T-cell (primary cell): ENCODE data around the gene TXNDC17. TPM values are rescaled to one million over a fixed set of nuclear protein-coding genes. Genes with fewer than 3 reads are reported as not detected.

Experiments used
- ATAC-seq, 4 experiments: fragments of 200-7000 bp in 3 of 4; fragments of 150-1000 bp in 1 of 4; cut with Tn5 transposase; replicated peaks in 1 of 4; 1 replicate in 3 of 4; 2 replicates in 1 of 4; pipeline ENCODE4 v1.10.0; 2021; ENCODE audit warnings: moderate library complexity in 3 of 4, mild to moderate bottlenecking in 2 of 4, moderate number of reproducible peaks in 1 of 4
- CTCF ChIA-PET, 2 donors: fragments of 300-600 bp; sonication (Branson Sonifier 250); formaldehyde crosslinking; loops; one replicate each; lab custom pipeline; 2022; ENCODE audit warnings: antibody characterized with exemption in 2 of 2; lab: Charles Lee
- POLR2A ChIA-PET, 2 donors: fragments of 300-600 bp; sonication (Branson Sonifier 250); formaldehyde crosslinking; loops; one replicate each; lab custom pipeline; 2022; ENCODE audit warnings: antibody characterized with exemption in 2 of 2; lab: Charles Lee
- DNase-seq, 35 experiments: peaks; one replicate each; pipeline versions ENCODE4 v3.0.0 to v3.0.0-alpha.2; 2013 to 2023
- H3K27ac ChIP-seq: one replicate; pipeline ENCODE4 v1.5.1; 2013; ENCODE audit warnings: low read length
- H3K27me3 ChIP-seq, 2 experiments: replicated peaks in 1 of 2; 1 replicate in 1 of 2; 2 replicates in 1 of 2; pipeline versions ENCODE4 v1.6.1 to v1.7.0; 2013; ENCODE audit warnings: low read length in 1 of 2, mixed read lengths in 1 of 2; ENCODE audit not compliant: control insufficient read depth in 2 of 2, insufficient read depth in 2 of 2; ENCODE audit errors: extremely low read depth in 1 of 2
- H3K36me3 ChIP-seq, 2 donors: 1 replicate in 1 of 2; 2 replicates in 1 of 2; pipeline versions ENCODE4 v1.6.1 to v1.7.0; 2013; ENCODE audit warnings: low read length in 1 of 2; ENCODE audit not compliant: control insufficient read depth in 2 of 2, insufficient read depth in 1 of 2; ENCODE audit errors: extremely low read depth in 1 of 2
- H3K4me1 ChIP-seq, 2 experiments: 1 replicate in 1 of 2; 2 replicates in 1 of 2; pipeline versions ENCODE4 v1.6.1 to v1.7.0; 2013; ENCODE audit warnings: low read length in 2 of 2, mixed read lengths in 1 of 2; ENCODE audit not compliant: insufficient read depth in 2 of 2, control insufficient read depth in 1 of 2; ENCODE audit errors: extremely low read depth in 1 of 2
- H3K4me3 ChIP-seq, 2 donors: 1 replicate in 1 of 2; 2 replicates in 1 of 2; pipeline versions ENCODE4 v1.5.1 to v1.7.0; 2013; ENCODE audit warnings: mild to moderate bottlenecking in 2 of 2, low read length in 1 of 2, moderate library complexity in 1 of 2; ENCODE audit not compliant: control insufficient read depth in 1 of 2; ENCODE audit errors: extremely low read depth in 1 of 2
- H3K9me3 ChIP-seq: 2 replicates; pipeline ENCODE4 v1.7.0; 2013
- H3K27ac Mint-ChIP-seq, 2 donors: one replicate each; pipeline ENCODE4 v1.8.0; 2020 to 2021; ENCODE audit warnings: mild to moderate bottlenecking in 2 of 2, mixed read lengths in 2 of 2
- H3K27me3 Mint-ChIP-seq, 2 donors: one replicate each; pipeline ENCODE4 v1.8.0; 2021 to 2022; ENCODE audit warnings: mixed read lengths in 2 of 2
- H3K36me3 Mint-ChIP-seq: one replicate; pipeline ENCODE4 v1.8.0; 2021; ENCODE audit warnings: mixed read lengths
- H3K4me1 Mint-ChIP-seq, 3 donors: one replicate each; pipeline ENCODE4 v1.8.0; 2020 to 2022; ENCODE audit warnings: mixed read lengths in 3 of 3, mild to moderate bottlenecking in 1 of 3
- H3K4me3 Mint-ChIP-seq, 3 donors: one replicate each; pipeline ENCODE4 v1.8.0; 2020 to 2022; ENCODE audit warnings: mild to moderate bottlenecking in 3 of 3, mixed read lengths in 3 of 3, moderate library complexity in 3 of 3
- H3K9me3 Mint-ChIP-seq, 3 donors: one replicate each; pipeline ENCODE4 v1.8.0; 2020 to 2022; ENCODE audit warnings: mixed read lengths in 3 of 3
- WGBS: methylation state at CpG from one replicate; pipeline ENCODE4 v1.1.5; 2013; ENCODE audit warnings: missing lambda C conversion rate; ENCODE audit not compliant: insufficient coverage; 5-methylcytosine and 5-hydroxymethylcytosine counted together
- total RNA-seq, 35 experiments: library from RNA in 6 of 35; stranded (reverse) in 6 of 35; fragments of 120-200 nt in 1 of 35; gene quantifications; one replicate each; pipeline versions ENCODE4 v1.2.1 to v1.2.4 and lab custom pipeline; 2013 to 2026

TXNDC17 gene
- total RNA-seq, 5 donors from 2014 or later (not counting 1 experiment from before 2014, with no cell fraction given): 14.6 to 21.3 (median 17.9) TPM

DNA sequence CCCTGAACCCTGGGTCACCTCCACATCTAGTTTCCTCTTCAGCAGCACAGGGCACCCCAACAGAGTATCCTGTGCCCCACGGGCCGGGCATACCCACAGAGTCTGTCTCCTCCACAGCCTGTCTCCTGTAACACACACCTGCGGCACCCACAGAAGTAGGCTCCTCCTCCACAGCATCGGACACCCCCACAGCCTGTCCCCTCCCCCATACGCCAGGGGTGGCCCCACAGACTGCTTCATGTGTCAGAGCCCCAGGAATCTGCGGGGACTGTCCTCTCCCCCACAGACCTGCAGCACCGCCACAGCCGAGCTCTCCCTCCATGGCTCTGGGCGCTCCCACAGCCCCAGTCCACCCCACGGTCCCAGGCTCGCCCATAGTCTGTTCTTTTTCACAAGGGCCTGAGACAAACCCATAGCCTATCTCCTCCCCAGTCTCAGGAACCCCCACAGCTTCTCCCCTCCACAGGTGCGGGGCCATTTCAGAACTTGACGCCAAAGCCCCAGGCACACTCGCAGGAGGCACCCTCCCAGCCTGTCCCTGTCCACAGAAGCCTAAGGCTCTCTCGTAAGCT is 1.8 kb upstream of the TXNDC17 start:
- CTCF ChIA-PET: no interaction called here
- H3K27me3 Mint-ChIP-seq: no peaks in the 10 kb centered on the region
- Histone ChIP-seq H3K27me3 (no peaks in the 10 kb centered on the region), H3K9me3 (no peaks in the 10 kb centered on the region), H3K36me3 (peaks cover 6 to 17% of the 10 kb centered on the region in 2 donors), H3K4me1 (peaks cover 12 to 37% of the 10 kb centered on the region in 2 experiments), H3K4me3 (peak overlapping the region; percentile 89 to 98), H3K27ac (no peak overlapping the region)
- H3K4me1 Mint-ChIP-seq: peaks cover 45 to 56% (median 49%) of the 10 kb centered on the region in 3 donors
- POLR2A ChIA-PET: no interaction called here
- H3K27ac Mint-ChIP-seq: peak overlapping the region in 1 of 2 donors; percentile 31
- ATAC-seq (no peak), DNase-seq (no peak)
- H3K4me3 Mint-ChIP-seq: peak overlapping the region; percentile 92 to 95 (median 95)
- WGBS: 59% methylated on average over 14 of the region's 15 CpGs
- no peaks in the 10 kb centered on the region for H3K9me3 Mint-ChIP-seq
- H3K36me3 Mint-ChIP-seq: peaks cover 5% of the 10 kb centered on the region

GRCh38 chr17:6639586-6640535 is 999 bp upstream of the TXNDC17 start:
- ATAC-seq (peak; percentile 12 to 28 (median 22)), DNase-seq (peak in 7 of 35 experiments; percentile 18 to 53 (median 22))
- ChIA-PET POLR2A (interaction anchor here in 1 of 2 donors (2.7 kb wide), 1 partner anchor 11 kb away, joined by 31 read pairs; the partner anchor contains the start of genes C17orf100 and MED31), CTCF (interaction anchor here (0.6 to 1.0 kb wide), 3 partner anchors 11 to 63 kb away, joined by 3 to 4 read pairs (median 3); partner anchors contain the start of gene MED31 (in 1 of the 2))
- Histone ChIP-seq H3K36me3 (peaks cover 6 to 15% of the 10 kb centered on the region in 2 donors), H3K4me1 (peaks cover 12 to 37% of the 10 kb centered on the region in 2 experiments), H3K27me3 (no peaks in the 10 kb centered on the region), H3K4me3 (peak overlapping the region; percentile 89 to 98), H3K9me3 (no peaks in the 10 kb centered on the region), H3K27ac (peak overlapping the region; percentile 80)
- Mint-ChIP-seq H3K27ac (peak overlapping the region in 1 of 2 donors; percentile 96), H3K36me3 (peaks cover 6% of the 10 kb centered on the region), H3K9me3 (no peaks in the 10 kb centered on the region), H3K4me1 (peaks cover 47 to 62% (median 56%) of the 10 kb centered on the region in 3 donors), H3K27me3 (no peaks in the 10 kb centered on the region), H3K4me3 (peak overlapping the region; percentile 92 to 95 (median 95))
- under 1% methylated on average over 63 of the region's 67 CpGs for WGBS

DNA sequence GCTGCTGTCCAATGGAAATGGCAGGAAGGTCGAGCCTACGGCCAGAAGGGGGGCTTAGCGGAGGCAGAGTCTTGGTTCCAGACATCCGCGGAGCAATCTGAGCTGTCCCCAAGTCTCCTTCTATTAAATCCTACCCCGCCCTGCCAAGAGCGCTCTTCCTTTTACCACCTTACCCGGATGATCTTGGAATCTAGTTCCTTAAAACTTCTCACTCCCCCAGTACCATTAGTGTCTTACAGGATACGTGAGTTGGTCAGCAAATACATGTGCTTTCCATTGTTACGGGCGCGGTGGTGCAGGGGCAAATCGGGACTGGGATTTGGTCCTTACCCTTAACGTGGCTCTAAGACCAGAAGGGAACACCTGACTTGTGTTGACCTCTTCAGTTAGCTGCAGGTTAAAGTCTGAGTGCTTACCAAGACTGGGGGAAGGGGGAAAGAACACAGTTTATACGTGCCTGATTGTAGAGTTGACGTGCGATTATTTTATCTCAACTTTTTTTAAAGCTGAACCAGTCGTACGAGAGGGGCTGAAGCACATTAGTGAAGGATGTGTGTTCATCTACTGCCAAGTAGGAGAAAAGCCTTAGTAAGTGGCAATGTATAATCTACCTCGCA is 495 bp downstream of the TXNDC17 start:
- ChIA-PET POLR2A (interaction anchor here in 1 of 2 donors (0.9 to 2.7 kb wide), 2 partner anchors 10 to 13 kb away, joined by 4 to 31 read pairs; partner anchors contain the start of genes C17orf100 and MED31), CTCF (interaction anchor here in 1 of 2 donors (1.2 to 2.4 kb wide), 2 partner anchors 9 to 363 kb away, joined by 5 to 10 read pairs; partner anchors contain the start of genes C17orf100 and MED31)
- peak overlapping the region; percentile 96 to 97 for H3K27ac Mint-ChIP-seq
- no peaks in the 10 kb centered on the region for H3K9me3 ChIP-seq
- peaks cover 56 to 73% (median 62%) of the 10 kb centered on the region in 3 donors for H3K4me1 Mint-ChIP-seq
- H3K27me3 Mint-ChIP-seq: no peaks in the 10 kb centered on the region
- peaks cover 12 to 37% of the 10 kb centered on the region in 2 experiments for H3K4me1 ChIP-seq
- H3K27ac ChIP-seq: peak overlapping the region; percentile 80
- ATAC-seq: peak in 2 of 4 experiments; percentile 2 to 9
- peaks cover 15% of the 10 kb centered on the region for H3K36me3 Mint-ChIP-seq
- no peaks in the 10 kb centered on the region for H3K27me3 ChIP-seq
- peak in 1 of 35 experiments; percentile 33 for DNase-seq
- WGBS: 3% methylated on average over 11 of the region's 20 CpGs
- peak overlapping the region; percentile 92 to 95 (median 95) for H3K4me3 Mint-ChIP-seq
- peak overlapping the region; percentile 89 to 98 for H3K4me3 ChIP-seq
- peaks cover 6 to 20% of the 10 kb centered on the region in 2 donors for H3K36me3 ChIP-seq
- H3K9me3 Mint-ChIP-seq: no peaks in the 10 kb centered on the region

DNA sequence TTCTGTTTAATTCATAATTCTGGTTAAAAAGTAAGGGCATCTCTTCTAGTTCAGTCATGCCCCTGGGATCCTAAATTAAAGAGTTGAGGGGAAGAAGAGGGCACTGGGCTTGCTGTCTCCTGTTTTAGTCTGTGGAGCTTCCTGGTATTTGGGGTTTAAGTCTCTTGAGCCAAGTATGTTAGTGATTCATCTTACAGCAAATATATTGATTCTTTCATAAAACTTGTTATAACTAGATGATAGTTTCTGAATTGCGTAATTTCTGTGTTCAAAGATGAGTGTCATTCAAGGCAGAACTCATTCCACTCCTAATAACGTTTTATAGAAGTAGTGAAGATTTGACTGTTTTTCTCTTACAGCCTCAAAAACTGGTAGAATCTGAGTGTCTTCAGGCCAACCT is 1.7 kb downstream of the TXNDC17 start:
- ChIA-PET POLR2A (interaction anchor here in 1 of 2 donors (2.7 kb wide), 1 partner anchor 8 kb away, joined by 31 read pairs; the partner anchor contains the start of genes C17orf100 and MED31), CTCF (interaction anchor here in 1 of 2 donors (2.4 kb wide), 1 partner anchor 8 kb away, joined by 10 read pairs; the partner anchor contains the start of genes C17orf100 and MED31)
- H3K4me1 ChIP-seq: peaks cover 12 to 35% of the 10 kb centered on the region in 2 experiments
- H3K9me3 Mint-ChIP-seq: no peaks in the 10 kb centered on the region
- H3K27ac ChIP-seq: peak overlapping the region; percentile 40
- no peaks in the 10 kb centered on the region for H3K27me3 Mint-ChIP-seq
- no peak for ATAC-seq
- peaks cover 65 to 73% (median 73%) of the 10 kb centered on the region in 3 donors for H3K4me1 Mint-ChIP-seq
- H3K36me3 Mint-ChIP-seq: peaks cover 16% of the 10 kb centered on the region
- WGBS: no CpG with 5 or more reads among the region's 2 CpGs
- peak overlapping the region; percentile 92 to 95 (median 95) for H3K4me3 Mint-ChIP-seq
- H3K36me3 ChIP-seq: peaks cover under 1 to 25% of the 10 kb centered on the region in 2 donors
- DNase-seq: no peak
- H3K27me3 ChIP-seq: no peaks in the 10 kb centered on the region
- no peak overlapping the region for H3K4me3 ChIP-seq
- no peaks in the 10 kb centered on the region for H3K9me3 ChIP-seq
- H3K27ac Mint-ChIP-seq: peak overlapping the region; percentile 64 to 96

- no peak for DNase-seq
- no peaks in the 10 kb centered on the region for H3K9me3 ChIP-seq
- 59% methylated on average over 4 of the region's 5 CpGs for WGBS
- no peak overlapping the region for H3K4me3 ChIP-seq
- Mint-ChIP-seq H3K4me3 (no peak overlapping the region), H3K9me3 (no peaks in the 10 kb centered on the region), H3K36me3 (peaks cover 26% of the 10 kb centered on the region), H3K27me3 (no peaks in the 10 kb centered on the region), H3K27ac (no peak overlapping the region), H3K4me1 (peaks cover 66 to 76% (median 73%) of the 10 kb centered on the region in 3 donors)
- H3K27ac ChIP-seq: no peak overlapping the region
- H3K36me3 ChIP-seq: peaks cover 0 to 33% of the 10 kb centered on the region in 2 donors
- H3K27me3 ChIP-seq: no peaks in the 10 kb centered on the region
- peaks cover 12 to 25% of the 10 kb centered on the region in 2 experiments for H3K4me1 ChIP-seq
- CTCF ChIA-PET: no interaction called here
- POLR2A ChIA-PET: no interaction called here
- no peak for ATAC-seq
These were observed 2.7 kb downstream of the TXNDC17 start for GRCh38 chr17:6643451-6644125.
